HG03439 (cell line): Measurements from ENCODE around the gene GCNT4.

Source experiments
- ATAC-seq: cut with Tn5 transposase; IDR thresholded peaks from one replicate; pipeline ENCODE4 v1.9.1; 2021; ENCODE audit warnings: mild to moderate bottlenecking, moderate library complexity; ENCODE audit not compliant: unreplicated experiment

The GCNT4 gene

GRCh38 chr5:75051217-75051751 lies 1.1 kb downstream of the GCNT4 start:
- ATAC-seq, result no peak

- no peak for ATAC-seq
Measured at GRCh38 chr5:75050415-75050814, 1.9 kb downstream of the GCNT4 start.

- no peak for ATAC-seq
Measured at GRCh38 chr5:75049456-75050351, 2.7 kb downstream of the GCNT4 start.

GRCh38 chr5:75048457-75048953 lies 3.9 kb downstream of the GCNT4 start:
- ATAC-seq, result peak; percentile 73

GRCh38 chr5:75047356-75047755 lies 5.0 kb downstream of the GCNT4 start:
- no peak for ATAC-seq

- no peak for ATAC-seq
Measured at GRCh38 chr5:75046366-75047142, 5.8 kb downstream of the GCNT4 start.

GRCh38 chr5:75045071-75045470 lies 7.3 kb downstream of the GCNT4 start:
- no peak for ATAC-seq

DNA sequence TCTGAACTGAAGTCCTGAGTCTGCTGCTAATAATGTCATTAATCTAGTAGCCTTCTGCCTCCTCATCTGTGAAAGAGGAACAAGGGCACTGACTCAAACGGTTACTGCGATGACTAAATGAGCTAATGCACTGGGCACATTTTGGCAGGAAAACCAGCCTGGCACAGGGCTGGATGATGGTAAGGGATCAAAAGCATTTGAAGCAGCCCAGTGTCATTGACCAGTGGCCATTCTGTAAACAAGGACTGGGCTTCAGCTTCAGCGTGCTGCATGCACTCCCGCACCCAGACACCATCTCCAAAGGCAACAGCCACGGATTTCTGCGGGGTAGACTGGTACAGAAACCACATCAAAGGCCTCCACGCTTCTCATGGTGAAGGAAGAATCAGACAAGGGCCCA lies 8.0 kb downstream of the GCNT4 start:
- ATAC-seq, result no peak

GRCh38 chr5:75043633-75044264 lies 8.6 kb downstream of the GCNT4 start:
- ATAC-seq, result no peak

DNA sequence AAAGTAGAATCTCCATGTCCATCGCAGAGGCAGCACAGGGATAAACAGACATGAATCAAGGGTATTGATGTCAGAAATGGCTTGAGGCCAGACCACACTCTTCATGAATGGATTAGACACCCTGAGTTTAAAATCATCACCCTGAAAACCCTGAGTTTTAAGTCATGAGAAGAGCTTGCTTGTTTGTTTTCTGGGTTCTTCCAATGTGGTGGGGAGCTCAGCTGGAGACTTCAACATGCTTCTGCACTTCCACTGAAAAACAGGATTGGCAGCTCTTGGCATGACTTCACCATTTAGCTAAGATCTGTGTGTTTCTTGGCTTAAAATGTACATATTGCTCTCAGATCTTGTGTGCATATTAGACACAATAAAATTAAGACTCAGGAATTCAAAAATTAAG lies 9.8 kb downstream of the GCNT4 start:
- no peak for ATAC-seq

DNA sequence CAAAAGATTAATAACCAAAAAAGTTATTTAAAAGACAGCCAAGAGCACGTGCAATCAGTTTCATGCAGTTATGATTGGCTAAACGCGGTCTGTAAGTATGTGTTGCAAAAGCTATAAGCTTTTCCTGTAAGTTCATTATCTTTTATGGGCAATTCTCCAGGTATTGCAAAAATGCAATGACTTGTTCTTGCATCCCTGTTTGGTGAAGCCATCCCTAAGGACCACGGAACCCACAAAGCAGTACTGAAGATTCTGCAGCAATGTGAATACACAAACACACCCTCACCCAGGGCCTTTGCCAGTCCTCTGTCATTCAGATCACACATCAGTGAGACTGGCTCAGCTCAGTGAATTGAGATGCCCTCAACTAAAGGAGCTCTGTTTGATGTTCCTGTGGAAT lies 11.4 kb downstream of the GCNT4 start:
- no peak for ATAC-seq

DNA sequence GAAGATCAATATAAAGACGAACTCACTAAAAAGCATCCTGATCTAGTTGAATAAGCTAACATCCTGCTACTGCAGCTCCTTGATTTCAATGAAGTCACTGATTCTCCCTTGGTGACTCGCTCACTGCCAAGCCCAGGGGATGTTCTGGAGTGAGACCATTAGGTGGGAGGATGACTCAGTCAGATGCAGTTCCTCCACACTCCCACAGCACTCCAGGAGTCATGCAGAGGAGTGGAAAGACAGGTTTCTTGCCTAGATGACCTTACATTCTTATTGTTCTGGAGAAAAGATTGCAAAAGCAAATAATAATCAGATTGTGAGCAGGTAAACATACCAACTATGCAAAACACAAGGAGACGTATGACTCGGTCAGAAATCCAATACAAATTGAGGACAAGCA lies 15.3 kb downstream of the GCNT4 start:
- no peak for ATAC-seq

- ATAC-seq, result no peak
Measured at GRCh38 chr5:75034137-75034739, 18.1 kb downstream of the GCNT4 start.

DNA sequence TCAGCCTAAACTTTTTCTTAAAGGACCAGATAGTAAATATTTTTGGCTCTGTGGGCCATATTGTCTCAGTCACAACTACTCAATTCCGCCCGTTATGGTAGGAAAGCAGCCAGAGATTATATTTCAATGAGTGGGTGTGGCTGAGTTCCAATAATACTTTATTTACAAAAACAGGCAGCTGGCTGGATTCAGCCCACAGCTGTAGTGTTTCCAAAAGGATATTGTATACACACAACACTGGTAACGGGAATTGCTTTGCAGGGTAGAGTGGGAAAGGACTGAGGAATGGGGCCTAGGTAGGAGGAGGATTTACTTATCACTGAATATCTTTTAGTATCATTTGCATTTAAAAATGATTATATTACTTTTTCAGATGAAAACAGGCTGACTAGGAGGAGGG lies 21.0 kb downstream of the GCNT4 start:
- no peak for ATAC-seq

- ATAC-seq, result no peak
Measured at GRCh38 chr5:75028090-75028489, 24.3 kb downstream of the GCNT4 start.

DNA sequence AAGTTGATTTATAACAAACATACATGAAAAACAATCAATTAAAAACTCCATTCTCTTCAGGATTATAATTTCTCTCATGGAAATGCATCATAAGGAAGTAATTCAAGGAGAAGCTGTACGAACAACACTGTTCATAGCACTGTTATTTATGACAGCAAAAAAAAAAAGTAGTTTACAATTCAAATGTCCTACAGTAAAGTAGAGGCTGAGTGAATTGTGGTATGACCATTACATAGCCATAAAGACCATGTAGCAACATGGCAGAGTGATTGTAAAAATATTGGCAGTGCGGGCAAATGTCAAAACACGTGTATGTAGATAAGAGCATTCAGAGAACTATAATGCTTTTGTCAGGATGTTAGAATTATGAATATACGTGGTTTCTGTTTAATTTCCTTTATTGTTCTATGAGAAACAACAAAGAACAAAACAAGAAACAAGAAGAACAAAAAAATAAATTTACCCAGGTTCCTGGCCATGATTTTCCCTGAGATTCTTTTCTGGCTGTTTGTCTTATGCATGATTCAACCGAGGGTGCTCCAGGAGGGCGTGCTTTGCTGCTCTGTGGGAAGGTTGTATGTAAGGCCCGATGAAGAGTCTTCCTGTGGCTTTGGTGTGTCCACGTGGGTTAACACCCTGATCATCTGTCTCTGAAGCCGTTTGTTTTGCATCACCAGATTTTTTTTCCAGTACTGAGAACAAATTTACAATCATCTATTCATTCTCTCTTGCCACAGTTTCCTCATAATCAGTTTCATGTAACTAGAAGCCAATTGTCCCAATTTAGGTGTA lies 28.8 kb downstream of the GCNT4 start:
- no peak for ATAC-seq

GRCh38 chr5:75021800-75022199 lies 30.6 kb downstream of the GCNT4 start:
- no peak for ATAC-seq

GRCh38 chr5:75021219-75021618 lies 31.1 kb downstream of the GCNT4 start:
- ATAC-seq, result no peak

DNA sequence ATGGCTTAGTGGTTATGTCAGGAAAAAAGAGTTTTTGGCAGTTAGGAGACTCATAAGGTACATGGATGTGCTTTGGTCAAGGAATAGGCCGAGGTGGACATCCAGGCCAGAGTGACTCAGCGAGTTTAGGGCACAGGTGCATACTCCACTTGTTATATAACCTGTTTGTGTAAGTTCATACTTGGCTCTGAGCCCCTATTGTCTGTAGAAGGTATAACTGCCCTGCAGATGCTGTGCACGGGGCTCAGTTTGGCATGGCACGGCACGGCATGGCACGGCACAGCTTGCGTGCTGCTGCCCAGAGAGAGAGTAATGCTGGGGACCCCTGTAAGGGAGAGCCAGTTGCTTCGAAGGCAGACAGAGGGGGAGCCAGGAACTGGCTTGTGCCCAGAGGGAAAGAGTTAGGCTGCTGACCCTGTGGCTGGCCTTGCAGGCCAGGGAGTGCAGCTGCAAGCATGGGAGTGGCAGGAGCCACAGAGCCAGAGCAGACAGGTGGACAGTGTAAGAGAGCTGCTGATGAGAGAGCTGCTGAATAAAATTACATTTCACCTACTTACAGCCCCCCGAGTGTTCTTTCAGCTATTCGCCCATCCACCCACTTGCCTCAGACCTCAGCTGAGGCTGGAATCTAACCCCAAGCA lies 32.2 kb downstream of the GCNT4 start:
- no peak for ATAC-seq
